Liver (tissue), 9 donors: Measurements from ENCODE around the gene COL9A1. TPM values are rescaled to one million over a fixed set of nuclear protein-coding genes. Genes with fewer than 3 reads are reported as not detected.

ENCODE experiments used
- DNase-seq: peaks from one replicate; pipeline ENCODE4 v3.0.0-alpha.2; 2017; ENCODE audit warnings: low spot score
- H3K27ac ChIP-seq, 2 donors: one replicate each; pipeline ENCODE4 v1.7.0; 2013; ENCODE audit warnings: inconsistent platforms in 2 of 2, low read length in 2 of 2, control low read depth in 1 of 2, low read depth in 1 of 2, mild to moderate bottlenecking in 1 of 2
- H3K27me3 ChIP-seq, 4 donors: one replicate each; pipeline versions ENCODE4 v1.6.1 to v1.7.0; 2013; ENCODE audit warnings: low read length in 3 of 4, inconsistent platforms in 1 of 4, mild to moderate bottlenecking in 1 of 4, moderate library complexity in 1 of 4; ENCODE audit not compliant: control insufficient read depth in 4 of 4, insufficient read depth in 4 of 4
- H3K36me3 ChIP-seq, 4 donors: one replicate each; pipeline versions ENCODE4 v1.6.1 to v1.7.0; 2013; ENCODE audit warnings: low read length in 3 of 4, mild to moderate bottlenecking in 3 of 4, low read depth in 1 of 4, moderate library complexity in 1 of 4; ENCODE audit not compliant: control insufficient read depth in 4 of 4, insufficient read depth in 3 of 4
- H3K4me1 ChIP-seq, 4 donors: one replicate each; pipeline versions ENCODE4 v1.6.1 to v1.7.0; 2013; ENCODE audit warnings: low read length in 3 of 4, mild to moderate bottlenecking in 3 of 4, moderate library complexity in 1 of 4; ENCODE audit not compliant: control insufficient read depth in 4 of 4, insufficient read depth in 4 of 4
- H3K4me3 ChIP-seq, 3 donors: one replicate each; pipeline versions ENCODE4 v1.6.1 to v1.7.0; 2013; ENCODE audit warnings: low read length in 3 of 3, control low read depth in 1 of 3, low read depth in 1 of 3, mild to moderate bottlenecking in 1 of 3
- H3K9ac ChIP-seq, 2 donors: one replicate each; pipeline ENCODE4 v1.7.0; 2013; ENCODE audit warnings: low read length in 2 of 2, mild to moderate bottlenecking in 2 of 2, moderate library complexity in 2 of 2, control low read depth in 1 of 2, low read depth in 1 of 2
- H3K9me3 ChIP-seq, 4 donors: one replicate each; pipeline versions ENCODE4 v1.6.1 to v1.7.0; 2013; ENCODE audit warnings: low read length in 3 of 4; ENCODE audit not compliant: control insufficient read depth in 4 of 4
- ATF3 ChIP-seq: IDR thresholded peaks from 2 replicates; pipeline ENCODE4 v1.6.1; 2016; ENCODE audit warnings: antibody characterized with exemption
- CTCF ChIP-seq: fragments of 150-350 bp; IDR thresholded peaks from 2 replicates; pipeline ENCODE4 v1.5.1; 2017; ENCODE audit warnings: improper control_type of control experiment, low read depth, low read length; ENCODE audit not compliant: missing input control
- EGR1 ChIP-seq, 2 donors: IDR thresholded peaks; 2 replicates each; pipeline ENCODE4 v1.6.1; 2016 to 2018; ENCODE audit warnings: antibody characterized with exemption in 2 of 2, low read depth in 2 of 2
- FOXA1 ChIP-seq: IDR thresholded peaks from 2 replicates; pipeline ENCODE4 v1.6.1; 2016; ENCODE audit warnings: antibody characterized with exemption
- FOXA2 ChIP-seq: IDR thresholded peaks from 2 replicates; pipeline ENCODE4 v1.6.1; 2016; ENCODE audit warnings: antibody characterized with exemption
- GABPA ChIP-seq, 2 donors: IDR thresholded peaks in 1 of 2; conservative IDR thresholded peaks in 1 of 2; 2 replicates each; pipeline ENCODE4 v1.6.1; 2016; ENCODE audit warnings: antibody characterized with exemption in 2 of 2, mild to moderate bottlenecking in 1 of 2, moderate library complexity in 1 of 2
- HNF4A ChIP-seq, 2 donors: conservative IDR thresholded peaks; 2 replicates each; pipeline ENCODE4 v1.6.1; 2016; ENCODE audit warnings: antibody characterized with exemption in 2 of 2, mild to moderate bottlenecking in 2 of 2
- HNF4G ChIP-seq: IDR thresholded peaks from 2 replicates; pipeline ENCODE4 v1.6.1; 2016; ENCODE audit warnings: antibody characterized with exemption
- JUND ChIP-seq, 2 donors: IDR thresholded peaks; 2 replicates each; pipeline ENCODE4 v1.6.1; 2016; ENCODE audit warnings: antibody characterized with exemption in 2 of 2
- MAX ChIP-seq: IDR thresholded peaks from 2 replicates; pipeline ENCODE4 v1.6.1; 2016; ENCODE audit warnings: antibody characterized with exemption
- NR2F2 ChIP-seq: IDR thresholded peaks from 2 replicates; pipeline ENCODE4 v1.6.1; 2016; ENCODE audit warnings: antibody characterized with exemption
- REST ChIP-seq: IDR thresholded peaks from 2 replicates; pipeline ENCODE4 v1.6.1; 2016; ENCODE audit warnings: antibody characterized with exemption, mild to moderate bottlenecking
- RXRA ChIP-seq, 2 donors: IDR thresholded peaks; 2 replicates each; pipeline ENCODE4 v1.6.1; 2017 to 2018; ENCODE audit warnings: antibody characterized with exemption in 2 of 2, mild to moderate bottlenecking in 1 of 2
- SP1 ChIP-seq: IDR thresholded peaks from 2 replicates; pipeline ENCODE4 v1.6.1; 2018; ENCODE audit warnings: antibody characterized with exemption, mild to moderate bottlenecking
- TAF1 ChIP-seq: conservative IDR thresholded peaks from 2 replicates; pipeline ENCODE4 v1.6.1; 2016; ENCODE audit warnings: antibody characterized with exemption, mild to moderate bottlenecking
- ZBTB33 ChIP-seq: IDR thresholded peaks from 2 replicates; pipeline ENCODE4 v1.6.1; 2016; ENCODE audit warnings: antibody characterized with exemption
- WGBS: extraction: QIAGEN DNeasy Blood & Tissue Kit; methylation state at CpG from one replicate; pipeline ENCODE4 v1.1.7; 2013; 5-methylcytosine and 5-hydroxymethylcytosine counted together
- polyA plus RNA-seq, 2 donors: library from polyadenylated mRNA; stranded (reverse) in 1 of 2; unstranded in 1 of 2; fragments of 200-250 nt in 1 of 2; fragments of >200 nt in 1 of 2; fragmentation: Nextera tagmentation in 1 of 2; extraction: Ambion mirVana in 1 of 2; gene quantifications; one replicate each; pipeline versions ENCODE4 v1.2.1 to v1.2.3, GENCODE V29; 2013 to 2015
- total RNA-seq, 2 donors: library from RNA; depleted of rRNA; stranded (reverse); fragments of >200 nt; gene quantifications; one replicate each; pipeline ENCODE4 v1.2.3, GENCODE V29; 2014
- donor health status: healthy.
- donor health status: healthy.
- donor health status: healthy.
- donor health status: healthy.
- donor health status: healthy.

The COL9A1 gene
- total and polyA plus RNA-seq, 4 donors: 0.01 to 1.4 TPM; not detected in 2

GRCh38 chr6:70336996-70337742, 34.3 kb upstream of the COL9A1 start (continued):
- TF ChIP-seq ZBTB33: no peak

GRCh38 chr6:70327036-70327435, 24.2 kb upstream of the COL9A1 start:
- H3K4me1 ChIP-seq: no peaks in the 10 kb centered on the region
- WGBS: 56% methylated on average over 4 of the region's 4 CpGs

GRCh38 chr6:70325009-70325408, 22.1 kb upstream of the COL9A1 start:
- no peaks in the 10 kb centered on the region for H3K9me3 ChIP-seq
- H3K36me3 ChIP-seq: no peaks in the 10 kb centered on the region
- no peaks in the 10 kb centered on the region for H3K27me3 ChIP-seq
- H3K4me1 ChIP-seq: no peaks in the 10 kb centered on the region
- no peak for DNase-seq
- no peak overlapping the region for H3K9ac ChIP-seq
- no peak overlapping the region for H3K27ac ChIP-seq
- H3K4me3 ChIP-seq: no peak overlapping the region
- TF ChIP-seq HNF4G: no peak
- no peak for TF ChIP-seq GABPA (IDR thresholded peaks at IDR 0.05 in 1 of 2, conservative IDR thresholded peaks at IDR 0.05 in 1 of 2)
- TF ChIP-seq SP1: no peak
- no peak for TF ChIP-seq CTCF
- TF ChIP-seq TAF1: no peak
- no peak for TF ChIP-seq MAX
- no peak for TF ChIP-seq EGR1 (IDR thresholded peaks at IDR 0.05; ENCODE audit: low read depth in 2 of 2)
- TF ChIP-seq ZBTB33: no peak
- no peak for TF ChIP-seq ATF3
- TF ChIP-seq NR2F2: no peak
- TF ChIP-seq FOXA1: no peak
- TF ChIP-seq HNF4A (conservative IDR thresholded peaks at IDR 0.05): no peak
- no peak for TF ChIP-seq FOXA2
- no peak for TF ChIP-seq RXRA (IDR thresholded peaks at IDR 0.05)

More at GRCh38 chr6:70327036-70327435, 24.2 kb upstream of the COL9A1 start:
- Histone ChIP-seq H3K27me3 (no peaks in the 10 kb centered on the region), H3K4me3 (no peak overlapping the region), H3K9me3 (no peaks in the 10 kb centered on the region), H3K36me3 (no peaks in the 10 kb centered on the region), H3K9ac (no peak overlapping the region), H3K27ac (no peak overlapping the region)
- no peak for TF ChIP-seq HNF4A (conservative IDR thresholded peaks at IDR 0.05)
- no peak for TF ChIP-seq JUND (IDR thresholded peaks at IDR 0.05)
- no peak for TF ChIP-seq HNF4G
- no peak for TF ChIP-seq FOXA1
- no peak for TF ChIP-seq REST
- no peak for TF ChIP-seq RXRA (IDR thresholded peaks at IDR 0.05)
- TF ChIP-seq FOXA2: no peak
- TF ChIP-seq GABPA (IDR thresholded peaks at IDR 0.05 in 1 of 2, conservative IDR thresholded peaks at IDR 0.05 in 1 of 2): no peak
- no peak for DNase-seq
